Tibial nerve (tissue), 3 donors: ENCODE data around the gene SPPL2B.

ENCODE experiments used
- CTCF ChIP-seq, 5 experiments: fragments of 200-600 bp in 3 of 5; fragments of 450-650 bp in 2 of 5; sonication (generic) in 3 of 5; IDR thresholded peaks; one replicate each; pipeline ENCODE4 v1.5.1; 2016 to 2019; ENCODE audit warnings: antibody characterized with exemption in 5 of 5, mild to moderate bottlenecking in 3 of 5, moderate library complexity in 2 of 5
- POLR2A ChIP-seq, 2 donors: fragments of 450-650 bp; IDR thresholded peaks; one replicate each; pipeline ENCODE4 v1.6.1; 2017; ENCODE audit warnings: antibody characterized with exemption in 2 of 2, mild to moderate bottlenecking in 2 of 2, moderate library complexity in 2 of 2

- TF ChIP-seq POLR2A (IDR thresholded peaks at IDR 0.05) (no peak), CTCF (IDR thresholded peaks at IDR 0.05) (no peak)
These were observed 4.0 kb downstream of the SPPL2B start for GRCh38 chr19:2332341-2333026.
